GM12872 (cell line): ENCODE results near the gene PPM1F.

Source experiments
- CTCF ChIP-seq: IDR thresholded peaks from 3 replicates; pipeline ENCODE4 v1.5.1; 2011; ENCODE audit warnings: low read depth, mild to moderate bottlenecking, low read length, moderate library complexity; ENCODE audit not compliant: insufficient read depth

Gene PPM1F

DNA sequence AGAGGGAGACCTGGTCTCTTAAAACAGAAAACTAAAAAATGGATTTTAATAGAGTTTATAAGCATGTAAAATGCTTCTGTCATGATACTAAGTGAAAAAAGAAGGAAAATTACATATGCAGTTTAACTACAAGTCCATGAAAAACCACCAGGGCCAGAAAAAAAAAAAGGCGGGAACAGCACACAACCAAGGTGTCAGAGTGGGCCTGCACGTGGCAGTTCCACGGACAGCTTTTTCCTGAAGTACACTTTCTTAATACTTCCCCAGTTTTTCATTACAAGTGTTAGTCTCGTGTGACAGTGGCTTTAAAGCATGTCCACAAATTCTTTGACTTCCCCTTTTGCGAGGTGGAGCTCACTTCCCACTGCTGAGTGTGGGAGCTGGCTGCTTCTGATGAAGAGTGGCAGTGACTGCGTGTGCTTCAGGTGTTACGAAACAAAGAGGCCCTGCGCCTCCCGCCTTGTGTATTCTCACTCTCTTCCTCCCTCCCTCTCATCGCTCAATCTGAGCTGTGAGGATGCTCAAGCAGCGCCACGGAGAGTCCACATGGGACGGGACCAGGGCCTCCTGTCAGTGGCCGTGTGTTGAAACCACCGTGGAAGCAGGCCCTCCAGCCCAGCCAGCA is 16.4 kb downstream of the PPM1F start:
- TF ChIP-seq CTCF, result no peak

DNA sequence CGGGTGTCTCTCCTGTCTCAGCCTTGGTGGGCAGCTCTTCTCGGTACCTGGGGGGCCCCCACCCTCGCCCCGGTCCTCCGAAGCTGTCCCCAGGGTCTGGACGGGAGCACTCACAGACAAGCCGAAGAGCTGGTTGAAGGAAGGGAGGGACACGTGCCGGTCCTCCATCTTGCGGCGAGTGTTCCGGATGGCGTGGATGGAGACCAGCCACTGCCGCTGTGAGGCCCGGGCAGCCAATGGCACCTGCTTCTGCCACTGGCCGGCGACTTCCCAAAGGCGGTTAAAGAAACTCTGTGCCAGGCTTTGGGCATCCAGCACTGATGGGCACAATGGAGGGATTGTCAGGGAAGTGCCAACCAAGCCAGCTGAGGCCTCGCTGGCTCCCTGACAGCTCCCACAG is 18.7 kb downstream of the PPM1F start:
- no peak for TF ChIP-seq CTCF

- TF ChIP-seq CTCF, result no peak
Measured at GRCh38 chr22:21933413-21933812, 19.2 kb downstream of the PPM1F start.

- no peak for TF ChIP-seq CTCF
Measured at GRCh38 chr22:21932347-21932746, 20.3 kb downstream of the PPM1F start.

DNA sequence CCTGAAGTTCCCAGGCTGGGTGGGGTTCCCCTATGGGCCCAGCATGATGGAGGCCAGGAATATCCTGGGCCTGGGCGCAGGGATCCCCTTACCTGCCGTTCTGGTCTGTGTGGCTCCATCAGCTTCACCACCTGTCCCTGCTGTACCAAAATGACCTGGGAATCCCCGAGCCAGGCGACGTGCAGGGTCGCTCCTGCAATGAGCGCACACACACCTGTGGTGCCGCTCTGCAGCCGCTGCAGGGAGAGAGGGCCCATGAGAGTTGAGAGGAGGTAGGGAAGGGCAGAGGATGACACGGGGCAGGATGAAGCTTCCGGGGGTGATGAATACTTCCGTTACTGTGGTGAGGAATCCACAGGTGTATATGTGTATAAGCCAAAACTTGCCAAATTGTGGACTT is 21.6 kb downstream of the PPM1F start:
- TF ChIP-seq CTCF, result no peak

DNA sequence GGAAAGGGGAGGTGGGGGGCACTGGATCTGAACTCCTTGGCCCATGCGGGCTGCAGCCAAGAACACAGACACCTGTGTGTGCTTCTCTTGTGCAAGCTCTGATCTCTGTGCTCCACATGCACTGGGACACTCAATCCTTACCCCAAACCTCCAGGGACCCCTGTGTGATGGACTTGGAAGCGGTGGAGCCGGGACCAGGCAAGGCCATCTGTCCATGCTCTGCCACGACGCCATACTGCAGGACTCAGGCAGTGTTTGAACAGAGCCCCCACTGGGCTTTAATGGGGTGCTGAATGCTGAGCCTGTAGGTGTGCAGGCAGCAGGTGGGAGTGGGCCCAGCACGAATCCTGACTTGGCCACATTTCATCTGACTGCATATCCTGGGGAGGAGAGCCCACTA is 23.4 kb downstream of the PPM1F start:
- no peak for TF ChIP-seq CTCF

- no peak for TF ChIP-seq CTCF
Measured at GRCh38 chr22:21928048-21928447, 24.6 kb downstream of the PPM1F start.
